Embryonic facial prominence (tissue), 1 donor: ENCODE results near the gene RPL13.

Source experiments
- DNase-seq: peaks from one replicate; pipeline ENCODE4 v3.0.0-alpha.2; 2016; ENCODE audit errors: extremely low spot score

The RPL13 gene

GRCh38 chr16:89545044-89545830 lies 15.2 kb upstream of the RPL13 start:
- no peak for DNase-seq

DNA sequence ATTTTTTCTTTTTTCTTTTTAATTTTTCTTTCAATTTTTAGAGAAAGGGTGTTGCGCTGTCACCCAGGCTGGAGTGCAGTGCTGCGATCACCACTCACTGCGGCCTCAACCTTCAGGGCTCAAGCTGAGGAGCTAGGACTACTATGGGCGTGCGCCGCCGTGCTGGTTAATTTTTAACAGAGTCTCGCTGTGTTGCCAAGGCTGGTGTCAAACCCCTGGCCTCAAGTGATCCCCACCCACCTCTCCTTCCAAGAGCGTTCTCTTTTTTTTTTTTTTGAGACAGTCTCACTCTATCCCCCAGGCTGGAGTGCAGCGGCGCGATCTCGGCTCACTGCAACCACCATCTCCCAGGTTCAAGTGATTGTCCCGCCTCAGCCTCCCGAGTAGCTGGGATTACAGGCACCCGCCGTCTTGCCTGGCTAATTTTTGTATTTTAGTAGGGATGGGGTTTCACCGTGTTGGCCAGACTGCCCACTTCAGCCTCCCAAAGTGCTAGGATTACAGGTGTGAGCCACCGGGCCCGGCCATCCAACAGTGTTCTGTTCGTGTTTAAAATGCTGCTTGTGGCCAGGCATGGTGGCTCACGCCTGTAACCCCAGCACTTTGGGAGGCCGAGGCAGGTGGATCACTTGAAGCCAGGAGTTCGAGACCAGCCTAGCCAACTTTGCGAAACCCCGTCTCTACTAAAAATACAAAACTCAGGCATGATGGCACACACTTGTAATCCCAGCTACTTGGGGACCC lies 14.5 kb upstream of the RPL13 start:
- no peak for DNase-seq

DNA sequence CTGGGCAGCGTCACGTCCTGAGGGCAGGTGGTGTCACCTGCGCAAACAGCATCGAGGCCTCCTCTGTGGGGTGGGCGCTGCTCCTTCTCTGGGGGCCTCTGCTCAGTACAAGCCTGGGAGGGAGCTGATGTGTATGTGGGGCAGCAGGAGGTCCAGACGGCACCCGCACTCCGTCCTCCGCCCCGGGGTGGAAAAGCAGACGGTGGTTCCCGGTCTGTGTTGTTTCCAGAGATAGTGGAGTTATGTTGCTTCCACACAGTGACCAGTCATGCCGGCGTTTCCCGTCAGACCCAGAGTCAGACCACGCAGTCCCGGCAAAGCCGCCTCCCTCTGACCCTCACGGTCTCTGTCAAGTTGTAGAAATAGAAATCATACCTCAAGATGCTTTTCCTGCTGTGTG lies 13.7 kb upstream of the RPL13 start:
- DNase-seq, result no peak

DNA sequence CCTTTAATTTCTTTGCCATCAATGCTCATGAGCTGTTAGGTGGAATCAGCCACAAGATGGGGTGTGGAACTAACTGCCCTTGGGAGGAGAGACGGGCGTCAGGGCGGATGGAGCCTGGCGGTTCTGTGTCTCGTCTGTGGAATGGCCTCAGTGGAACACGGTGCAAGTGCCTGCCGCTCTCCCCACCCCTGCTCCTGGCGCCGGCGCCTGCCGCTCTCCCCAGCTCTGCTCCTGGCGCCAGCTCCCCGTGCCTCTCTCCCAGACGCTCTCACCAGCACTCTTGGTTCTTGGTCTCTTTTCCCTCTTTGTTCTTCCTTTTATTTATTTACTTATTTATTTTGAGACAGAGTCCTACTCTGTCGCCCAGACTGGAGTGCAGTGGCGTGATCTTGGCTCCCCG lies 13.2 kb upstream of the RPL13 start:
- DNase-seq, result no peak

DNA sequence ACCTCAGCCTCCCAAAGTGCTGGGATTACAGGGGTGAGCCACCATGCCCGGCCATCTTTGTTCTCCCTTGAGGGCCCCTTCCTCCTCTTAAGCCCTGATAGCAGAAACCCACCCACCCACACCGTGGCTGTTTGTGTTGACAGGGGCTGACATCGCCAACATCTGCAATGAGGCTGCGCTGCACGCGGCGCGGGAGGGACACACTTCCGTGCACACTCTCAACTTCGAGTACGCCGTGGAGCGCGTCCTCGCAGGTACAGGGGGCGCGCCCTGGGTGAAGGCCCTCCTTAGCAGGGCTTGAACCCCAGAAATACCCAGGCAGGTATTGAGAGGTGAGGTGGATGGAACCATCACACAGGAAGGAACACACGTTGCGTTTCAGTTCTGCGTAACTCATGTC lies 12.6 kb upstream of the RPL13 start:
- DNase-seq, result no peak

DNA sequence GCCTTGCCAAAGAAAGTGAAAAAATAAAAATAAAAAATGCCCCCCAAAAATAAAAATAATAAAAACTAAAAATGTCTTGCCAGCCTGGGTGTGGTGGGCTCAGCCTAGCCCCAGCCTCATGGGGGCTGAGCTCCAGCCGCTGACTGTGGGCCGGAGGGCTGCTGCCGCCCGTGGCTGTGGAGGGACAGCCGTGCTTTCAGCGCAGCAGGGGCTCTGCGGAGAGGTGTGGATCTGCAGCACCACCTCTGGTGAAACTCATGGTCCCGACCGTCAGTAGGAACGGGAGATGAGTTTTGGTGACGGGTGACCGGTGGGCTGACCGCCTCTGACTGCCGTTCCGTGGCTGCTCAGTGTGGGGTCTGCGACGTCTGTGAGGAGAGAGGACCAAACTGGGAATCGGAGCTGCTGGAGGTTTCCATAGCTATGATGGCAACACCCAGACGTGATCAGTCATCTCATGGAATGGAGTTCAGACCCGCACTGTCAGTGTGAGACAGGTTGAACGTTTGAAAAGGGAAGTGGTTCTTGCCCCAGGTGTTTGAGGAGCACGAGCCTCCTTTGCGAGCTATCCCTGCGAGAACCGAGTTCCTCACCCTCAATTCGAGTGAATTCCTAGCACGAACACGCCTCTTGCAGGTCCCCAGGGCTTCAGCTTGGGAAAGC lies 12.0 kb upstream of the RPL13 start:
- DNase-seq, result no peak

DNA sequence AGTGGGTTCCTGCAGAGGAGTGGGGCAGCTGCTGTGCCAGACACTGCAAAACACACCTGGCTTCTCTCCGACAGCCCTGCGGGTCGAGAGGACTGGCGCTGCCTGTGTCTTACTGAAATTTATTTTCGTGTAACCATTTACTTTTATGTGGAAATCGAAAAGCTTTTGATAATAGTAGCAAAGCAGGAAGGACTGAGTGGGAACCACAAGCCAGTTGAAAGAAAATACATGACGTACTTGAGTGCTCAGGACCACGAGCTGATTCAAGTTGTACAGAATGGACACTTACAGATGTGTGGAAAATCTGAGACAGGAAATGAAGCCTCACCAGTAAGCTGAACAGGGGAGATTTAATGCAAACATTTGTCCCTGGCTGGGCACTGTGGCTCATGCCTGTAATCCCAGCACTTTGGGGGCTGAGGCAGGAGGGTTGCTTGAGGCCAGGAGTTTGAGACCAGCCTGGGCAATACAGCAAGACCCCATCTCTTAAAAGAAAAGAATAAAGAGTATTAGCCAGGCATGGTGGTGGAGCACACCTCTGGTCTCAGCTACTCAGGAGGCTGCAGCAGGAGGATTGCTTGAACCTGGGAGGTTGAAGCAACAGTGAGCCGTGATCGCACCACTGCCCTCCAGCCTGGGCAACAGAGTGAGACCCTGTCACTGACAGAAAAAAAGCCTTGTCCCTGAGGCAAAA lies 11.3 kb upstream of the RPL13 start:
- no peak for DNase-seq

GRCh38 chr16:89550421-89551007 lies 10.0 kb upstream of the RPL13 start:
- no peak for DNase-seq

DNA sequence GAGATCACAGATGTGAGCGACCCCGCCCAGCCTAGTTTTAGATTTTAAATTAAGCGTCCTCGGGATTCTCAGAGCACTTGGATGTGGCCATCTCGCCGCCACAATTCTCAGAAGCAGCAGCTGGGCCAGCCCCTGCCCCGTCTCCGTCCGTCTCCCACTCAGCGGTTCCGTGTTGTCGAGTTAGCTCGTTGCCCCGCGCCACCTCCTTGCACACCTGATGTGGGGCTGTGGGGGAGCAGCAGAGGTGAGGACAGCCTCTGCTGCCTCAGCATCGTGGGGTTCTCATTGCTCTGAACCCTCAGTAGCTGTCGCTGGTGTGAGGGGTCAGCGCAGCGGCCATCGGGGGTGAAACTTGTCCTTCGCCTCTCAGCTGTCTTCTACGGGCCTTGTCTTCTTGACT lies 8.2 kb upstream of the RPL13 start:
- no peak for DNase-seq

DNA sequence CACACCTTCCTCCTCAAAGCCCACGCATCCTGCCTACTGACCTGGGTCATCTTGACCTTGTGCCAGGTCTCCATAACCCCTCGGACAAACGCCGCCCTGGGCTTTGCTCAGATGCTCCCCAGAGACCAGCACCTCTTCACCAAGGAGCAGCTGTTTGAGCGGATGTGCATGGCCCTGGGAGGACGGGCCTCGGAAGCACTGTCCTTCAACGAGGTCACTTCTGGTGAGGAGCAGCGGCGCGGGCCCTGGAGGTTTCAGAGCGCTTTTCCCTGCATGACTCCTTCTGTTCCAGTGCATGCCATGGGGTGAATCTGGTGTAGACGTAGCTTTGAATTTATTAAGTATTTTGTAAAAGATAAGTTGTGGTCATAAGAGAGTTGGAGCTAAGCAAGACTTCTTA lies 7.6 kb upstream of the RPL13 start:
- no peak for DNase-seq

DNA sequence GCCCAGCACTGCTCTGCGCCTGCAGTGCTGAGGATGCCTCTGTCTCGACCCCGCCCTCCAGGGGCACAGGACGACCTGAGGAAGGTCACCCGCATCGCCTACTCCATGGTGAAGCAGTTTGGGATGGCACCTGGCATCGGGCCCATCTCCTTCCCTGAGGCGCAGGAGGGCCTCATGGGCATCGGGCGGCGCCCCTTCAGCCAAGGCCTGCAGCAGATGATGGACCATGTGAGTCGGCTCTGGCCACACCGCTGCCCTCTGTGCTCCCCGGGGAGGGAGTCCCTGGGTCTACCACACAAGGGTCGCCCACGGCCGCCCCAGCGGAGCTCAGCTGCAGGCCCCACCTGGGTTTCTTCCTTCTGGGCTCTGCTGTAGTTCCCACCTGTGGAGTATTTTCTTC lies 6.7 kb upstream of the RPL13 start:
- DNase-seq, result no peak

DNA sequence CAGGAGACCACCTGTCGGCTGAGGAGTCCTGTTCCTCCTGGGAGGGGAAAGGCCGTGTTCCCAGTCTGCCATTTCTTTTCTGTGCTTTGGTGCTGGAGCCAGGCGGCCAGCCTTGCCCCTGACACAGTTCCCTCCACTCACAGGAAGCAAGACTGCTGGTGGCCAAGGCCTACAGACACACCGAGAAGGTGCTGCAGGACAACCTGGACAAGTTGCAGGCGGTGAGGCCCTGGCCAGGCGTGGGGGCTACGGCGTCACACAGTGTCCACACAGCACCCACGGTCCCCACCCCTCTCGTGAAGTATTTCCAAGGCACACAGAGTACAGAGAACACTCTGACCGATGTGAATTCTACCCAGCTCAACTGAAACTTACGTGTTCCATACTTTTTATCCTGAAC lies 6.1 kb upstream of the RPL13 start:
- DNase-seq, result no peak

GRCh38 chr16:89555265-89555664 lies 5.2 kb upstream of the RPL13 start:
- no peak for DNase-seq

- no peak for DNase-seq
These were observed 4.7 kb upstream of the RPL13 start for GRCh38 chr16:89555780-89556179.

GRCh38 chr16:89556750-89557689 lies 3.5 kb upstream of the RPL13 start:
- DNase-seq, result no peak

GRCh38 chr16:89557690-89558490 lies 2.6 kb upstream of the RPL13 start:
- no peak for DNase-seq

DNA sequence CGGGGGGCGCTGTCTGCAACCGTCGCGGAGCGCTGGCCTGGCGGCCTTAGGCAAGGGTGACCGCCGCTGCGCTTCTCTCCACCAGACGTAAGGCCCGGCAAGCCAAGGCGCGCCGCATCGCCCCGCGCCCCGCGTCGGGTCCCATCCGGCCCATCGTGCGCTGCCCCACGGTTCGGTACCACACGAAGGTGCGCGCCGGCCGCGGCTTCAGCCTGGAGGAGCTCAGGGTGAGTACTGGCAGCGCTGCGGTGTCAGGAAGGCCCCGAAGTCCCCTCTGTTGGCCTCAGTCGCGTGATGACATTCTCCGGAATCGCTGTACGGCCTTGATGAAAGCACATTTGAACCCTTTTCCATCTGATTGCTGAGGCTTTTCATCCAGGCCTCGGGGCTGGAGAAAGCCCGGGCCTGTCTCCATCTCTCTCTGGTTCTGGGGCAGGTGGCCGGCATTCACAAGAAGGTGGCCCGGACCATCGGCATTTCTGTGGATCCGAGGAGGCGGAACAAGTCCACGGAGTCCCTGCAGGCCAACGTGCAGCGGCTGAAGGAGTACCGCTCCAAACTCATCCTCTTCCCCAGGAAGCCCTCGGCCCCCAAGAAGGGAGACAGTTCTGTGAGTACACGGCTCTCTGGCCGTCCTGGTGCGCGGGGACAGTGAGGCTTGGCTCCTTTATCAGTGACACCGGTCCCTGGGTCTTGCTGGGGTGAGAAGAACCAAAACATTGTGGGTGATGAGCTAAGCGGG lies 831 bp downstream of the RPL13 start:
- no peak for DNase-seq

DNA sequence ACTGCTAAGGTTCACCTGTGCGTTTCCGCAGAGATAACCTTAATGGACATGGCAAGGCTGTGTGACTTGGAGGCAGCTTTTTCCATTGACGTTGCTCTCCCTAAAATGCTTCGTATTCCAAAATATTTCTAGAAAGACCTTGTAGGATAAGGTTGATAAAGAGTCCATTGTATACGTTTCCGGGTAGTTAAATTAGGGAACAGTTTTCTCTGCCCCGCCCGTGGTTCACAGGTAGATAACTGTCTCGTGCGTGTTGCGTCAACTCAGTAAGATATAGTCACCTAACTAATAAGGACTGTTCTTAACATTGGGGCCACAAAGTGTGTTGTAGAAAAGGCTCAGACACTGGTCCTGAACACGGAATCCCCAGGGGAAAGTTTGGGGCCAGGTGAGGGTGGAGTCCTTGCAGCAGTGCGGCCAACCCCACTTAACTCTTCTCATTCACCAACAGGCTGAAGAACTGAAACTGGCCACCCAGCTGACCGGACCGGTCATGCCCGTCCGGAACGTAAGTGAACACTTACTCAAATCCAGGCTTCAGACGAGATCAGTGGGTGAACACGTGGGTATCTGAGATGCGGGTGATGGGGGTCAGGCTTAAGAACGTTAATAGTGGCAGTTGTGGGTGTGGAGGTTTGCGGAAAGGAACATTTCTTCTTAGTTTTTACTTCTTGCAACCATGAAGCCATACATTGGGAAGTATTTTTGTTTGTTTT lies 1.6 kb downstream of the RPL13 start:
- DNase-seq, result no peak

DNA sequence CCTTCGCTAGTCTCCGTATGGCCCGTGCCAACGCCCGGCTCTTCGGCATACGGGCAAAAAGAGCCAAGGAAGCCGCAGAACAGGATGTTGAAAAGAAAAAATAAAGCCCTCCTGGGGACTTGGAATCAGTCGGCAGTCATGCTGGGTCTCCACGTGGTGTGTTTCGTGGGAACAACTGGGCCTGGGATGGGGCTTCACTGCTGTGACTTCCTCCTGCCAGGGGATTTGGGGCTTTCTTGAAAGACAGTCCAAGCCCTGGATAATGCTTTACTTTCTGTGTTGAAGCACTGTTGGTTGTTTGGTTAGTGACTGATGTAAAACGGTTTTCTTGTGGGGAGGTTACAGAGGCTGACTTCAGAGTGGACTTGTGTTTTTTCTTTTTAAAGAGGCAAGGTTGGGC lies 2.5 kb downstream of the RPL13 start:
- DNase-seq, result no peak
